K562 (cell line): ENCODE measurements around the gene CAPN8. TPM values are rescaled to one million over a fixed set of nuclear protein-coding genes. Genes with fewer than 3 reads are reported as not detected.

Experiments
- CBFA2T2 ChIP-seq: fragments of 450-650 bp; conservative IDR thresholded peaks from 2 replicates; pipeline ENCODE4 v1.6.1; 2017; ENCODE audit warnings: mild to moderate bottlenecking
- JUND ChIP-seq, 2 experiments: IDR thresholded peaks; 2 replicates in 1 of 2; 3 replicates in 1 of 2; pipeline ENCODE4 v1.6.1; 2011; ENCODE audit warnings: borderline replicate concordance in 2 of 2, low read depth in 2 of 2, low read length in 2 of 2, improper control_type of control experiment in 1 of 2, missing biosample characterization in 1 of 2, missing genetic modification characterization in 1 of 2, missing genetic modification reagents in 1 of 2
- KDM2B ChIP-seq: fragments of 250-450 bp; sonication (Bioruptor Pico); IDR thresholded peaks from 2 replicates; pipeline ENCODE4 v1.8.0; 2021; ENCODE audit warnings: mild to moderate bottlenecking, moderate library complexity
- MCM2 ChIP-seq: fragments of 450-650 bp; IDR thresholded peaks from 2 replicates; pipeline ENCODE4 v1.6.1; 2017; ENCODE audit warnings: low read depth, mild to moderate bottlenecking
- RHOXF2B ChIP-seq: fragments of 250-450 bp; sonication (Bioruptor Pico); conservative IDR thresholded peaks from 2 replicates; pipeline ENCODE4 v1.5.1; 2021
- SMARCA4 ChIP-seq: fragments of 450-650 bp; IDR thresholded peaks from 2 replicates; pipeline ENCODE4 v1.6.1; 2016
- SRF ChIP-seq, 2 experiments: fragments of 250-450, 450-650 bp in 1 of 2; sonication (Bioruptor Pico) in 1 of 2; sonication (generic) in 1 of 2; formaldehyde crosslinking; IDR thresholded peaks; 2 replicates each; pipeline versions ENCODE4 v1.5.0 to v1.5.1; 2020 to 2022; ENCODE audit warnings: mild to moderate bottlenecking in 1 of 2, missing genetic modification reagents in 1 of 2
- SUPT5H ChIP-seq: fragments of 450-650 bp; IDR thresholded peaks from 2 replicates; pipeline ENCODE4 v1.6.1; 2016
- ZNF134 ChIP-seq: fragments of 250-450 bp; sonication (Bioruptor Pico); conservative IDR thresholded peaks from 2 replicates; pipeline ENCODE4 v1.4.0; 2020
- polyA plus RNA-seq, 8 experiments: library from polyadenylated mRNA; depleted of rRNA in 4 of 8; stranded (reverse) in 5 of 8; unstranded in 3 of 8; fragments of >200 nt; fragmentation: Nextera tagmentation in 2 of 8; fragmentation: Illumina TruSeq in 1 of 8; extraction: Ambion mirVana in 2 of 8; extraction: Trizol in 1 of 8; gene quantifications; 2 replicates each; pipeline versions ENCODE4 v1.2.1 to v1.2.3, GENCODE V29; 2011 to 2014; ENCODE audit warnings: inconsistent platforms in 1 of 8, missing spikeins in 1 of 8
- total RNA-seq, 7 experiments: library from RNA; depleted of rRNA in 6 of 7; stranded (reverse); fragments of >200 nt in 6 of 7; fragmentation: Illumina TruSeq in 2 of 7; extraction: Trizol in 2 of 7; gene quantifications; 2 replicates each; pipeline versions ENCODE4 v1.2.1 to v1.2.3, GENCODE V29; 2011 to 2021; ENCODE audit warnings: low replicate concordance in 1 of 7
- TF ChIP-seq, protein P1 (sequence below), 2 experiments: fragments of 450-650 bp in 1 of 2; sonication (generic) in 1 of 2; formaldehyde crosslinking in 1 of 2; IDR thresholded peaks; 2 replicates each; pipeline versions ENCODE4 v1.7.1 to v1.9.0; 2016 to 2022; ENCODE audit warnings: inconsistent platforms in 1 of 2, mild to moderate bottlenecking in 1 of 2, missing genetic modification reagents in 1 of 2
- TF ChIP-seq, protein P2 (sequence below): sonication (generic); formaldehyde crosslinking; IDR thresholded peaks from 2 replicates; pipeline ENCODE4 v1.8.1; 2023; ENCODE audit warnings: mild to moderate bottlenecking, missing genetic modification reagents
- TF ChIP-seq, protein P3 (sequence below): sonication (generic); formaldehyde crosslinking; IDR thresholded peaks from 2 replicates; pipeline ENCODE4 v1.8.1; 2023; ENCODE audit warnings: mild to moderate bottlenecking, missing genetic modification reagents, moderate library complexity

The CAPN8 gene
- total and polyA plus RNA-seq, 9 of the 15 experiments (the other 6 are each of a cell fraction or from before 2014, with no cell fraction given): 0.06 TPM; not detected in 8

DNA sequence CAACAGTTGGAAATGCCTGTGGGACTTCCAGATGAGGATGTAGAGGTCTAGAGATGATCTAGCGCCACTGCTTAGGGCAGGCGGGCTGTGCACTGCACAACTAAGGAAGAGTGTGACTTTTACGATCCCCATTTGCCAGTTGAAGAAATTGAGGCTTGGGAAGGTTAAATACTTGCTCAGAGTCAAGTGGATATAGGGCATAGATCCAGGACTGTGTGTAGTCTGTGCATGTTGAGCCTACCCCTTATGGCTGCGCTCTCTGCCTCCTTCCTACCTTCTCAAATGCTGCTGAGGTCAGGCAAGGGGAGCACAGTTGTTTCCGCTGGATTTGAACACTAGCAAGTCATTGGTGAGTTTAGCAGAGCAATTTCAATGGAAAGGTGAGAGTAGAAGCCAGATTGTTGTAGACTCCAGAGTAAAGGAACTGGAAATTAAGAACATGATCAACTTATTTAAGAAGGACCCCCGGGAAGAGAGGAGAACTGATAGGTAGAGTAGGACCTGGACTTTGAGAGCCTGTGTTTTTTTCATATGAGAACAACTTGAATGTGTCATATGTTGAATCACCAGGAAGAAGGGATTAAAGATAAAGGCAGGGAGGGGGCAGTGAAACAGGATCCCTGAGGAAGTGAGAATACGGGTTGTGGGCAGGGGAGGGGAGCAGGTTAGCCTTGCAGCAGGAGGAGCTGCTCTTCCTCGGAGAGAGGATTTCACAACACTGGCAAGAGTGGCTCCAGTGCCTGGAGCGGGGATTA is 49.5 kb upstream of the CAPN8 start (continued):
- TF ChIP-seq, protein P1, sequence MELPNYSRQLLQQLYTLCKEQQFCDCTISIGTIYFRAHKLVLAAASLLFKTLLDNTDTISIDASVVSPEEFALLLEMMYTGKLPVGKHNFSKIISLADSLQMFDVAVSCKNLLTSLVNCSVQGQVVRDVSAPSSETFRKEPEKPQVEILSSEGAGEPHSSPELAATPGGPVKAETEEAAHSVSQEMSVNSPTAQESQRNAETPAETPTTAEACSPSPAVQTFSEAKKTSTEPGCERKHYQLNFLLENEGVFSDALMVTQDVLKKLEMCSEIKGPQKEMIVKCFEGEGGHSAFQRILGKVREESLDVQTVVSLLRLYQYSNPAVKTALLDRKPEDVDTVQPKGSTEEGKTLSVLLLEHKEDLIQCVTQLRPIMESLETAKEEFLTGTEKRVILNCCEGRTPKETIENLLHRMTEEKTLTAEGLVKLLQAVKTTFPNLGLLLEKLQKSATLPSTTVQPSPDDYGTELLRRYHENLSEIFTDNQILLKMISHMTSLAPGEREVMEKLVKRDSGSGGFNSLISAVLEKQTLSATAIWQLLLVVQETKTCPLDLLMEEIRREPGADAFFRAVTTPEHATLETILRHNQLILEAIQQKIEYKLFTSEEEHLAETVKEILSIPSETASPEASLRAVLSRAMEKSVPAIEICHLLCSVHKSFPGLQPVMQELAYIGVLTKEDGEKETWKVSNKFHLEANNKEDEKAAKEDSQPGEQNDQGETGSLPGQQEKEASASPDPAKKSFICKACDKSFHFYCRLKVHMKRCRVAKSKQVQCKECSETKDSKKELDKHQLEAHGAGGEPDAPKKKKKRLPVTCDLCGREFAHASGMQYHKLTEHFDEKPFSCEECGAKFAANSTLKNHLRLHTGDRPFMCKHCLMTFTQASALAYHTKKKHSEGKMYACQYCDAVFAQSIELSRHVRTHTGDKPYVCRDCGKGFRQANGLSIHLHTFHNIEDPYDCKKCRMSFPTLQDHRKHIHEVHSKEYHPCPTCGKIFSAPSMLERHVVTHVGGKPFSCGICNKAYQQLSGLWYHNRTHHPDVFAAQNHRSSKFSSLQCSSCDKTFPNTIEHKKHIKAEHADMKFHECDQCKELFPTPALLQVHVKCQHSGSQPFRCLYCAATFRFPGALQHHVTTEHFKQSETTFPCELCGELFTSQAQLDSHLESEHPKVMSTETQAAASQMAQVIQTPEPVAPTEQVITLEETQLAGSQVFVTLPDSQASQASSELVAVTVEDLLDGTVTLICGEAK (IDR thresholded peaks at IDR 0.05): peak; percentile 7; the same call in 1 of the 2 replicates
- TF ChIP-seq, protein P1 (CRISPR knock-in tag; IDR thresholded peaks at IDR 0.05): no peak
- TF ChIP-seq SRF (CRISPR knock-in tag; IDR thresholded peaks at IDR 0.05): peak in 1 of 2 experiments; percentile 42; a peak in 1 of 4 replicates
- TF ChIP-seq MCM2: no peak
- no peak for TF ChIP-seq KDM2B (CRISPR knock-in tag)
- TF ChIP-seq, protein P2, sequence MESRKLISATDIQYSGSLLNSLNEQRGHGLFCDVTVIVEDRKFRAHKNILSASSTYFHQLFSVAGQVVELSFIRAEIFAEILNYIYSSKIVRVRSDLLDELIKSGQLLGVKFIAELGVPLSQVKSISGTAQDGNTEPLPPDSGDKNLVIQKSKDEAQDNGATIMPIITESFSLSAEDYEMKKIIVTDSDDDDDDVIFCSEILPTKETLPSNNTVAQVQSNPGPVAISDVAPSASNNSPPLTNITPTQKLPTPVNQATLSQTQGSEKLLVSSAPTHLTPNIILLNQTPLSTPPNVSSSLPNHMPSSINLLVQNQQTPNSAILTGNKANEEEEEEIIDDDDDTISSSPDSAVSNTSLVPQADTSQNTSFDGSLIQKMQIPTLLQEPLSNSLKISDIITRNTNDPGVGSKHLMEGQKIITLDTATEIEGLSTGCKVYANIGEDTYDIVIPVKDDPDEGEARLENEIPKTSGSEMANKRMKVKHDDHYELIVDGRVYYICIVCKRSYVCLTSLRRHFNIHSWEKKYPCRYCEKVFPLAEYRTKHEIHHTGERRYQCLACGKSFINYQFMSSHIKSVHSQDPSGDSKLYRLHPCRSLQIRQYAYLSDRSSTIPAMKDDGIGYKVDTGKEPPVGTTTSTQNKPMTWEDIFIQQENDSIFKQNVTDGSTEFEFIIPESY (CRISPR knock-in tag): peak; percentile 90
- peak; percentile 37; the same call in 1 of the 2 replicates for TF ChIP-seq SUPT5H
- TF ChIP-seq, protein P3, sequence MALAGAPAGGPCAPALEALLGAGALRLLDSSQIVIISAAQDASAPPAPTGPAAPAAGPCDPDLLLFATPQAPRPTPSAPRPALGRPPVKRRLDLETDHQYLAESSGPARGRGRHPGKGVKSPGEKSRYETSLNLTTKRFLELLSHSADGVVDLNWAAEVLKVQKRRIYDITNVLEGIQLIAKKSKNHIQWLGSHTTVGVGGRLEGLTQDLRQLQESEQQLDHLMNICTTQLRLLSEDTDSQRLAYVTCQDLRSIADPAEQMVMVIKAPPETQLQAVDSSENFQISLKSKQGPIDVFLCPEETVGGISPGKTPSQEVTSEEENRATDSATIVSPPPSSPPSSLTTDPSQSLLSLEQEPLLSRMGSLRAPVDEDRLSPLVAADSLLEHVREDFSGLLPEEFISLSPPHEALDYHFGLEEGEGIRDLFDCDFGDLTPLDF (CRISPR knock-in tag): peak; percentile 29; the same call in 1 of the 2 replicates
- no peak for TF ChIP-seq RHOXF2B (CRISPR knock-in tag)
- TF ChIP-seq CBFA2T2: no peak; the same call in 1 of the 2 replicates
- TF ChIP-seq JUND (IDR thresholded peaks at IDR 0.05; ENCODE audit: borderline replicate concordance, low read depth, low read length): peak; percentile 88
- peak; percentile 81; the same call in 2 of the 3 replicates for TF ChIP-seq JUND (tag; IDR thresholded peaks at IDR 0.05; ENCODE audit: borderline replicate concordance, low read depth, low read length)
- no peak for TF ChIP-seq ZNF134 (CRISPR knock-in tag)
- TF ChIP-seq SMARCA4: peak; percentile 85; the same call in 1 of the 2 replicates
